ENCODE data around the gene TMCO4. TPM values are rescaled to one million over a fixed set of nuclear protein-coding genes. Genes with fewer than 3 reads are reported as not detected.
A peak's percentile ranks its signal among the peaks of the same experiment; 100 is the strongest.

The TMCO4 gene
- total RNA-seq, 1 experiment from 2014 or later = 15.1 TPM

- Mint-ChIP-seq H3K27me3 (ENCODE audit: insufficient read depth, unreplicated experiment) (no peaks in the 10 kb centered on the region), H3K4me1 (ENCODE audit: low read depth, unreplicated experiment) (no peaks in the 10 kb centered on the region), H3K27ac (ENCODE audit: unreplicated experiment) (no peak overlapping the region), H3K36me3 (ENCODE audit: insufficient read depth, unreplicated experiment) (no peaks in the 10 kb centered on the region), H3K9me3 (ENCODE audit: unreplicated experiment) (no peaks in the 10 kb centered on the region), H3K4me3 (ENCODE audit: unreplicated experiment) (no peak overlapping the region)
- Histone ChIP-seq H3K4me3 (ENCODE audit: low read depth, low read length) (no peak overlapping the region), H3K9me3 (no peaks in the 10 kb centered on the region), H3K27me3 (replicated peaks; ENCODE audit: control insufficient read depth, insufficient read depth, low read length) (no peaks in the 10 kb centered on the region), H3K4me1 (no peaks in the 10 kb centered on the region), H3K36me3 (ENCODE audit: control insufficient read depth, insufficient read depth, low read length) (no peaks in the 10 kb centered on the region)
- no peak for TF ChIP-seq CTCF (IDR thresholded peaks at IDR 0.05; ENCODE audit: insufficient read depth in 1 of 2, low read depth in 1 of 2, low read length in 1 of 2, severe bottlenecking in 1 of 2, unreplicated experiment in 1 of 2)
- intact Hi-C loops (cut with micrococcal nuclease; ENCODE audit: unreplicated experiment) = no loop called here
- POLR2A ChIA-PET = no interaction called here
- CTCF ChIA-PET = interaction anchor here (1.1 to 3.6 kb wide), 3 partner anchors 9 to 45 kb away, joined by 3 to 36 read pairs (median 17); no protein-coding TSS in a partner anchor
- DNase-seq = no peak
- BruUV-seq (replicated peaks) = no TSS peak
Measured at GRCh38 chr1:19705464-19705863, 94.3 kb downstream of the TMCO4 start.

GRCh38 chr1:19704247-19705113, 95.2 kb downstream of the TMCO4 start:
- TF ChIP-seq CTCF (IDR thresholded peaks at IDR 0.05; ENCODE audit: insufficient read depth in 1 of 2, low read depth in 1 of 2, low read length in 1 of 2, severe bottlenecking in 1 of 2, unreplicated experiment in 1 of 2) = peak; percentile 82 to 83
- Mint-ChIP-seq H3K9me3 (ENCODE audit: unreplicated experiment) (no peaks in the 10 kb centered on the region), H3K4me1 (ENCODE audit: low read depth, unreplicated experiment) (no peaks in the 10 kb centered on the region), H3K36me3 (ENCODE audit: insufficient read depth, unreplicated experiment) (no peaks in the 10 kb centered on the region), H3K27me3 (ENCODE audit: insufficient read depth, unreplicated experiment) (no peaks in the 10 kb centered on the region), H3K4me3 (ENCODE audit: unreplicated experiment) (no peak overlapping the region), H3K27ac (ENCODE audit: unreplicated experiment) (no peak overlapping the region)
- Histone ChIP-seq H3K27me3 (replicated peaks; ENCODE audit: control insufficient read depth, insufficient read depth, low read length) (no peaks in the 10 kb centered on the region), H3K4me1 (no peaks in the 10 kb centered on the region), H3K9me3 (no peaks in the 10 kb centered on the region), H3K4me3 (ENCODE audit: low read depth, low read length) (no peak overlapping the region), H3K36me3 (ENCODE audit: control insufficient read depth, insufficient read depth, low read length) (no peaks in the 10 kb centered on the region)
- intact Hi-C loops (cut with micrococcal nuclease; ENCODE audit: unreplicated experiment) = loop anchor here (1.0 kb wide), 1 partner anchor 43 kb away; no protein-coding TSS in a partner anchor
- DNase-seq = peak; percentile 67 to 79
- ChIA-PET POLR2A (no interaction called here), CTCF (interaction anchor here (0.6 to 3.6 kb wide), 6 partner anchors 8 to 271 kb away, joined by 3 to 36 read pairs (median 3); no protein-coding TSS in a partner anchor)
- BruUV-seq (replicated peaks) = no TSS peak

- no peak for TF ChIP-seq CTCF (IDR thresholded peaks at IDR 0.05; ENCODE audit: insufficient read depth in 1 of 2, low read depth in 1 of 2, low read length in 1 of 2, severe bottlenecking in 1 of 2, unreplicated experiment in 1 of 2)
Measured at GRCh38 chr1:19703280-19703679, 96.4 kb downstream of the TMCO4 start.

More at GRCh38 chr1:19703280-19703679, 96.4 kb downstream of the TMCO4 start:
- no peaks in the 10 kb centered on the region for H3K9me3 ChIP-seq
- no peaks in the 10 kb centered on the region for H3K4me1 ChIP-seq
- Mint-ChIP-seq H3K27ac (ENCODE audit: unreplicated experiment) (no peak overlapping the region), H3K36me3 (ENCODE audit: insufficient read depth, unreplicated experiment) (no peaks in the 10 kb centered on the region), H3K4me1 (ENCODE audit: low read depth, unreplicated experiment) (no peaks in the 10 kb centered on the region), H3K9me3 (ENCODE audit: unreplicated experiment) (no peaks in the 10 kb centered on the region), H3K27me3 (ENCODE audit: insufficient read depth, unreplicated experiment) (no peaks in the 10 kb centered on the region), H3K4me3 (ENCODE audit: unreplicated experiment) (no peak overlapping the region)
- CTCF ChIA-PET = interaction anchor here (0.6 to 3.6 kb wide), 3 partner anchors 42 to 862 kb away, joined by 3 to 36 read pairs (median 5); no protein-coding TSS in a partner anchor
- no peak overlapping the region for H3K4me3 ChIP-seq (ENCODE audit: low read depth, low read length)
- POLR2A ChIA-PET = no interaction called here
- intact Hi-C loops (cut with micrococcal nuclease; ENCODE audit: unreplicated experiment) = no loop called here
- no peaks in the 10 kb centered on the region for H3K36me3 ChIP-seq (ENCODE audit: control insufficient read depth, insufficient read depth, low read length)
- no peaks in the 10 kb centered on the region for H3K27me3 ChIP-seq (replicated peaks; ENCODE audit: control insufficient read depth, insufficient read depth, low read length)
- no peak for DNase-seq
- BruUV-seq (replicated peaks) = no TSS peak
